ENCODE measurements around the gene MYO7A.

Gene MYO7A

GRCh38 chr11:77112641-77113381 is 15.2 kb upstream of the MYO7A start:
- DNase-seq: no peak

- DNase-seq: no peak
Measured at GRCh38 chr11:77113382-77114088, 14.5 kb upstream of the MYO7A start.

GRCh38 chr11:77114089-77114463 is 14.0 kb upstream of the MYO7A start:
- DNase-seq: no peak

GRCh38 chr11:77115181-77115611 is 12.8 kb upstream of the MYO7A start:
- DNase-seq: no peak

GRCh38 chr11:77115956-77116355 is 12.1 kb upstream of the MYO7A start:
- DNase-seq: no peak

- DNase-seq: no peak
Measured at GRCh38 chr11:77117492-77117891, 10.6 kb upstream of the MYO7A start.

- DNase-seq: no peak
Measured at GRCh38 chr11:77118086-77118485, 10.0 kb upstream of the MYO7A start.

- no peak for DNase-seq
Measured at GRCh38 chr11:77118971-77119370, 9.1 kb upstream of the MYO7A start.

- no peak for DNase-seq
Measured at GRCh38 chr11:77119531-77119936, 8.5 kb upstream of the MYO7A start.

- no peak for DNase-seq
Measured at GRCh38 chr11:77120571-77120970, 7.5 kb upstream of the MYO7A start.

- DNase-seq: no peak
Measured at GRCh38 chr11:77121096-77121640, 6.9 kb upstream of the MYO7A start.

- DNase-seq: no peak
Measured at GRCh38 chr11:77121876-77122575, 6.0 kb upstream of the MYO7A start.

- DNase-seq: no peak
Measured at GRCh38 chr11:77122576-77123212, 5.4 kb upstream of the MYO7A start.

GRCh38 chr11:77123591-77123990 is 4.5 kb upstream of the MYO7A start:
- no peak for DNase-seq

- no peak for DNase-seq
Measured at GRCh38 chr11:77124041-77124440, 4.0 kb upstream of the MYO7A start.

GRCh38 chr11:77124488-77124887 is 3.6 kb upstream of the MYO7A start:
- DNase-seq: no peak

- no peak for DNase-seq
Measured at GRCh38 chr11:77125191-77125590, 2.9 kb upstream of the MYO7A start.

GRCh38 chr11:77125695-77126094 is 2.4 kb upstream of the MYO7A start:
- no peak for DNase-seq

- DNase-seq: no peak
Measured at GRCh38 chr11:77126156-77126775, 1.8 kb upstream of the MYO7A start.

GRCh38 chr11:77126861-77127234 is 1.2 kb upstream of the MYO7A start:
- no peak for DNase-seq

GRCh38 chr11:77127235-77127911 is 673 bp upstream of the MYO7A start:
- DNase-seq: peak; percentile 14 to 21 (median 18)
